GM12878 (cell line): Measurements from ENCODE around the gene ZSWIM5. TPM values are rescaled to one million over a fixed set of nuclear protein-coding genes. Genes with fewer than 3 reads are reported as not detected.

Experiments
- CEBPZ ChIP-seq: fragments of 150-350 bp; IDR thresholded peaks from 2 replicates; pipeline ENCODE4 v1.6.1; 2016; ENCODE audit warnings: low read depth, low read length
- ETV6 ChIP-seq, 2 experiments: fragments of 450-650 bp in 1 of 2; IDR thresholded peaks in 1 of 2; conservative IDR thresholded peaks in 1 of 2; 2 replicates each; pipeline ENCODE4 v1.6.1; 2014; ENCODE audit warnings: antibody characterized with exemption in 1 of 2, borderline replicate concordance in 1 of 2, low read depth in 1 of 2, mild to moderate bottlenecking in 1 of 2, moderate library complexity in 1 of 2
- GABPA ChIP-seq: IDR thresholded peaks from 2 replicates; pipeline ENCODE4 v1.6.1; 2014; ENCODE audit warnings: antibody characterized with exemption, low read depth, mild to moderate bottlenecking, inconsistent platforms
- NBN ChIP-seq: fragments of 450-650 bp; IDR thresholded peaks from 2 replicates; pipeline ENCODE4 v1.6.1; 2016
- POLR2AphosphoS2 ChIP-seq: IDR thresholded peaks from 2 replicates; pipeline ENCODE4 v1.6.1; 2011; ENCODE audit warnings: low read depth, mild to moderate bottlenecking, low read length, improper control_type of control experiment, moderate library complexity
- RELA ChIP-seq: fragments of 450-650 bp; IDR thresholded peaks from 2 replicates; pipeline ENCODE4 v1.8.0; 2014; ENCODE audit warnings: borderline replicate concordance; ENCODE audit not compliant: partially characterized antibody
- SMAD5 ChIP-seq: IDR thresholded peaks from 2 replicates; pipeline ENCODE4 v1.6.1; 2016; ENCODE audit warnings: antibody characterized with exemption, low read depth
- YY1 ChIP-seq: IDR thresholded peaks from 2 replicates; pipeline ENCODE4 v1.6.1; 2011; ENCODE audit warnings: low read depth, mild to moderate bottlenecking, low read length
- polyA plus RNA-seq, 11 experiments: library from polyadenylated mRNA; depleted of rRNA in 4 of 11; unstranded in 6 of 11; stranded (reverse) in 5 of 11; fragments of >200 nt; fragmentation: Nextera tagmentation in 4 of 11; fragmentation: Illumina TruSeq in 1 of 11; extraction: Ambion mirVana in 4 of 11; extraction: Trizol in 1 of 11; gene quantifications; 1 replicate in 1 of 11; 2 replicates in 10 of 11; pipeline versions ENCODE4 v1.2.1 to v1.2.3, GENCODE V29; 2011 to 2016; ENCODE audit warnings: inconsistent platforms in 2 of 11, missing spikeins in 2 of 11, low read depth in 1 of 11
- total RNA-seq, 4 experiments: library from RNA; depleted of rRNA in 3 of 4; stranded (reverse); fragments of >200 nt in 3 of 4; fragmentation: Illumina TruSeq in 1 of 4; extraction: Trizol in 1 of 4; gene quantifications; 2 replicates each; pipeline versions ENCODE4 v1.2.1 to v1.2.3, GENCODE V29; 2013 to 2021
- TF ChIP-seq, protein P1 (sequence below): fragments of 450-650 bp; IDR thresholded peaks from 2 replicates; pipeline ENCODE4 v1.6.1; 2017; ENCODE audit warnings: mild to moderate bottlenecking, low read depth, inconsistent platforms; ENCODE audit not compliant: poor library complexity, severe bottlenecking
- TF ChIP-seq, protein P2 (sequence below): fragments of 450-650 bp; IDR thresholded peaks from 2 replicates; pipeline ENCODE4 v1.6.1; 2018; ENCODE audit warnings: mild to moderate bottlenecking, low read depth, moderate library complexity; ENCODE audit not compliant: partially characterized antibody

The ZSWIM5 gene
- total and polyA plus RNA-seq, 10 of the 15 experiments (the other 5 are each of a cell fraction or from before 2014, with no cell fraction given) = 0.07 to 0.97 (median 0.34) TPM; not detected in 1

- no peak for TF ChIP-seq CEBPZ
- TF ChIP-seq POLR2AphosphoS2 = no peak
- TF ChIP-seq ETV6 (conservative IDR thresholded peaks at IDR 0.05 in 1 of 2, IDR thresholded peaks at IDR 0.05 in 1 of 2; ENCODE audit: borderline replicate concordance in 1 of 2, low read depth in 1 of 2) = no peak
- TF ChIP-seq, protein P1, sequence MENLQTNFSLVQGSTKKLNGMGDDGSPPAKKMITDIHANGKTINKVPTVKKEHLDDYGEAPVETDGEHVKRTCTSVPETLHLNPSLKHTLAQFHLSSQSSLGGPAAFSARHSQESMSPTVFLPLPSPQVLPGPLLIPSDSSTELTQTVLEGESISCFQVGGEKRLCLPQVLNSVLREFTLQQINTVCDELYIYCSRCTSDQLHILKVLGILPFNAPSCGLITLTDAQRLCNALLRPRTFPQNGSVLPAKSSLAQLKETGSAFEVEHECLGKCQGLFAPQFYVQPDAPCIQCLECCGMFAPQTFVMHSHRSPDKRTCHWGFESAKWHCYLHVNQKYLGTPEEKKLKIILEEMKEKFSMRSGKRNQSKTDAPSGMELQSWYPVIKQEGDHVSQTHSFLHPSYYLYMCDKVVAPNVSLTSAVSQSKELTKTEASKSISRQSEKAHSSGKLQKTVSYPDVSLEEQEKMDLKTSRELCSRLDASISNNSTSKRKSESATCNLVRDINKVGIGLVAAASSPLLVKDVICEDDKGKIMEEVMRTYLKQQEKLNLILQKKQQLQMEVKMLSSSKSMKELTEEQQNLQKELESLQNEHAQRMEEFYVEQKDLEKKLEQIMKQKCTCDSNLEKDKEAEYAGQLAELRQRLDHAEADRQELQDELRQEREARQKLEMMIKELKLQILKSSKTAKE = no peak
- TF ChIP-seq RELA = no peak
- TF ChIP-seq, protein P2, sequence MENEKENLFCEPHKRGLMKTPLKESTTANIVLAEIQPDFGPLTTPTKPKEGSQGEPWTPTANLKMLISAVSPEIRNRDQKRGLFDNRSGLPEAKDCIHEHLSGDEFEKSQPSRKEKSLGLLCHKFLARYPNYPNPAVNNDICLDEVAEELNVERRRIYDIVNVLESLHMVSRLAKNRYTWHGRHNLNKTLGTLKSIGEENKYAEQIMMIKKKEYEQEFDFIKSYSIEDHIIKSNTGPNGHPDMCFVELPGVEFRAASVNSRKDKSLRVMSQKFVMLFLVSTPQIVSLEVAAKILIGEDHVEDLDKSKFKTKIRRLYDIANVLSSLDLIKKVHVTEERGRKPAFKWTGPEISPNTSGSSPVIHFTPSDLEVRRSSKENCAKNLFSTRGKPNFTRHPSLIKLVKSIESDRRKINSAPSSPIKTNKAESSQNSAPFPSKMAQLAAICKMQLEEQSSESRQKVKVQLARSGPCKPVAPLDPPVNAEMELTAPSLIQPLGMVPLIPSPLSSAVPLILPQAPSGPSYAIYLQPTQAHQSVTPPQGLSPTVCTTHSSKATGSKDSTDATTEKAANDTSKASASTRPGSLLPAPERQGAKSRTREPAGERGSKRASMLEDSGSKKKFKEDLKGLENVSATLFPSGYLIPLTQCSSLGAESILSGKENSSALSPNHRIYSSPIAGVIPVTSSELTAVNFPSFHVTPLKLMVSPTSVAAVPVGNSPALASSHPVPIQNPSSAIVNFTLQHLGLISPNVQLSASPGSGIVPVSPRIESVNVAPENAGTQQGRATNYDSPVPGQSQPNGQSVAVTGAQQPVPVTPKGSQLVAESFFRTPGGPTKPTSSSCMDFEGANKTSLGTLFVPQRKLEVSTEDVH = no peak
- no peak for TF ChIP-seq SMAD5
- TF ChIP-seq GABPA = no peak
- TF ChIP-seq NBN = no peak
- no peak for TF ChIP-seq YY1
- TF ChIP-seq, all 136 proteins: peak for 0
These were observed 15.0 kb downstream of the ZSWIM5 start (continued) for GRCh38 chr1:45191418-45191783.
